ENCODE results near the gene GNG8. TPM values are rescaled to one million over a fixed set of nuclear protein-coding genes. Genes with fewer than 3 reads are reported as not detected.
A peak's percentile ranks its signal among the peaks of the same experiment; 100 is the strongest.

Gene GNG8
- total RNA-seq, 1 experiment from 2014 or later, result not detected

DNA sequence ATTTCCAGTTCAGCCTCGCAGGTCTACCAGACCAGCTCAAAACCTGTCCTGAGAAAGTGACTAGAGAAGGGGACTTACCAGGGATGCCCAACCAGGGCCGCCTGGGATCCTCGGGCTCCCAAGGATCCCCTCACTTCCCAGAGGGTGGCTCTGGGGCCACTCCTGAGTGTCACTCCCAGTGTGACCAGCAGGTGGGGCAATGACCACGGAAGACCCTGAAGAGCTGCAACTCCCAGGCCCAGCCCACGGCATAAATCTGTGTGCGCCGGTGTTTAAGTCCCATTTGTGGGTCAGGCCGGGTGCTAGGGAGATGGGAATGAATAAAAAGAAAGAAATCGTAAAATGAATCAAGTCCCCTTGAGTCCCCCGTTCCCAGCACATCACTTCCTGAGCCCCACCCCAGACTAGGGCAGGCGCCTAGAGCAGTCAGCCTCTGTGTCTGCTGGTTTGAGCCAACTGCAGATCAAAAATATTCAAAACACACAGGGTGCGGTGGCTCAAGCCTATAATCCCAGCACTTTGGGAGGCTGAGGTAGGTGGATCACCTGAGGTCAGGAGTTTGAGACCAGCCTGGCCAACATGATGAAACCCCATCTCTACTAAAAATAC is 21.8 kb downstream of the GNG8 start:
- H3K4me2 ChIP-seq (ENCODE audit: low read length), result peak overlapping the region; percentile 50
- intact Hi-C loops (cut with micrococcal nuclease), result loop anchor here (1.0 to 10.0 kb wide), 2 partner anchors 48 to 111 kb away; no protein-coding TSS in a partner anchor
- DNase-seq (ENCODE audit: low read depth, low spot score) (peak; percentile 63), ATAC-seq (peak; percentile 91)
- H3K79me2 ChIP-seq (ENCODE audit: insufficient read depth, low read length), result no peaks in the 10 kb centered on the region
- no peak overlapping the region for H3K9ac ChIP-seq (ENCODE audit: low read length)
- no TSS peak for BruUV-seq (replicated peaks)
- TF ChIP-seq POLR2AphosphoS5 (IDR thresholded peaks at IDR 0.05; ENCODE audit: low read depth, low read length) (no peak), ZFX (IDR thresholded peaks at IDR 0.05) (no peak), SIN3A (IDR thresholded peaks at IDR 0.05; ENCODE audit: low read depth) (no peak), CBX3 (IDR thresholded peaks at IDR 0.05; ENCODE audit: low read depth) (no peak), FOSL1 (IDR thresholded peaks at IDR 0.05; ENCODE audit: low read depth) (no peak), CEBPB (IDR thresholded peaks at IDR 0.05; ENCODE audit: low read depth) (no peak), JUND (IDR thresholded peaks at IDR 0.05) (no peak), RAD21 (IDR thresholded peaks at IDR 0.05; ENCODE audit: low read depth) (peak; percentile 87), ZNF274 (IDR thresholded peaks at IDR 0.05; ENCODE audit: low read depth, low read length) (no peak), SP1 (IDR thresholded peaks at IDR 0.05; ENCODE audit: low read depth) (no peak), ELF1 (IDR thresholded peaks at IDR 0.05; ENCODE audit: borderline replicate concordance, low read depth) (no peak), EZH2phosphoT487 (IDR thresholded peaks at IDR 0.05; ENCODE audit: borderline replicate concordance) (no peak), TCF7L2 (IDR thresholded peaks at IDR 0.05; ENCODE audit: borderline replicate concordance, extremely low read depth, insufficient read depth, insufficient read length) (no peak)
- TF ChIP-seq, protein P1, sequence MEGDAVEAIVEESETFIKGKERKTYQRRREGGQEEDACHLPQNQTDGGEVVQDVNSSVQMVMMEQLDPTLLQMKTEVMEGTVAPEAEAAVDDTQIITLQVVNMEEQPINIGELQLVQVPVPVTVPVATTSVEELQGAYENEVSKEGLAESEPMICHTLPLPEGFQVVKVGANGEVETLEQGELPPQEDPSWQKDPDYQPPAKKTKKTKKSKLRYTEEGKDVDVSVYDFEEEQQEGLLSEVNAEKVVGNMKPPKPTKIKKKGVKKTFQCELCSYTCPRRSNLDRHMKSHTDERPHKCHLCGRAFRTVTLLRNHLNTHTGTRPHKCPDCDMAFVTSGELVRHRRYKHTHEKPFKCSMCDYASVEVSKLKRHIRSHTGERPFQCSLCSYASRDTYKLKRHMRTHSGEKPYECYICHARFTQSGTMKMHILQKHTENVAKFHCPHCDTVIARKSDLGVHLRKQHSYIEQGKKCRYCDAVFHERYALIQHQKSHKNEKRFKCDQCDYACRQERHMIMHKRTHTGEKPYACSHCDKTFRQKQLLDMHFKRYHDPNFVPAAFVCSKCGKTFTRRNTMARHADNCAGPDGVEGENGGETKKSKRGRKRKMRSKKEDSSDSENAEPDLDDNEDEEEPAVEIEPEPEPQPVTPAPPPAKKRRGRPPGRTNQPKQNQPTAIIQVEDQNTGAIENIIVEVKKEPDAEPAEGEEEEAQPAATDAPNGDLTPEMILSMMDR (IDR thresholded peaks at IDR 0.05 in 2 of 3, conservative IDR thresholded peaks at IDR 0.05 in 1 of 3; ENCODE audit: borderline replicate concordance in 1 of 3, insufficient read depth in 1 of 3, low read depth in 2 of 3, low read length in 2 of 3), result peak; percentile 86 to 90 (median 87)
- TF ChIP-seq, protein P2, sequence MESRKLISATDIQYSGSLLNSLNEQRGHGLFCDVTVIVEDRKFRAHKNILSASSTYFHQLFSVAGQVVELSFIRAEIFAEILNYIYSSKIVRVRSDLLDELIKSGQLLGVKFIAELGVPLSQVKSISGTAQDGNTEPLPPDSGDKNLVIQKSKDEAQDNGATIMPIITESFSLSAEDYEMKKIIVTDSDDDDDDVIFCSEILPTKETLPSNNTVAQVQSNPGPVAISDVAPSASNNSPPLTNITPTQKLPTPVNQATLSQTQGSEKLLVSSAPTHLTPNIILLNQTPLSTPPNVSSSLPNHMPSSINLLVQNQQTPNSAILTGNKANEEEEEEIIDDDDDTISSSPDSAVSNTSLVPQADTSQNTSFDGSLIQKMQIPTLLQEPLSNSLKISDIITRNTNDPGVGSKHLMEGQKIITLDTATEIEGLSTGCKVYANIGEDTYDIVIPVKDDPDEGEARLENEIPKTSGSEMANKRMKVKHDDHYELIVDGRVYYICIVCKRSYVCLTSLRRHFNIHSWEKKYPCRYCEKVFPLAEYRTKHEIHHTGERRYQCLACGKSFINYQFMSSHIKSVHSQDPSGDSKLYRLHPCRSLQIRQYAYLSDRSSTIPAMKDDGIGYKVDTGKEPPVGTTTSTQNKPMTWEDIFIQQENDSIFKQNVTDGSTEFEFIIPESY (IDR thresholded peaks at IDR 0.05; ENCODE audit: extremely low read depth, insufficient replicate concordance, low read length), result no peak
- TF ChIP-seq, protein P3, sequence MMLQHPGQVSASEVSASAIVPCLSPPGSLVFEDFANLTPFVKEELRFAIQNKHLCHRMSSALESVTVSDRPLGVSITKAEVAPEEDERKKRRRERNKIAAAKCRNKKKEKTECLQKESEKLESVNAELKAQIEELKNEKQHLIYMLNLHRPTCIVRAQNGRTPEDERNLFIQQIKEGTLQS (IDR thresholded peaks at IDR 0.05), result no peak
- no peak overlapping the region for H3K27ac ChIP-seq (ENCODE audit: low read depth, low read length)
- CTCF ChIA-PET, result interaction anchor here (0.6 to 7.7 kb wide), 19 partner anchors 9 to 597 kb away, joined by 3 to 217 read pairs (median 4); partner anchors contain the start of genes CALM3, DACT3 and PTGIR
- no peaks in the 10 kb centered on the region for H3K9me2 ChIP-seq (ENCODE audit: insufficient read depth)
- no peaks in the 10 kb centered on the region for H3K9me3 ChIP-seq (ENCODE audit: control insufficient read depth in 1 of 2, insufficient read depth in 1 of 2, low read depth in 1 of 2, low read length in 2 of 2)
- H3K4me1 ChIP-seq (ENCODE audit: control insufficient read depth in 1 of 2, insufficient read depth in 2 of 2, low read length in 2 of 2), result peaks cover 0 to 22% of the 10 kb centered on the region in 2 experiments; a peak in 3 of 4 replicates
- RAD21 ChIA-PET (ENCODE audit: low non-redundant PET in 1 of 2, low total read pairs in 2 of 2, uncharacterized antibody in 2 of 2, unreplicated experiment in 2 of 2), result interaction anchor here (0.6 to 2.4 kb wide), 3 partner anchors 47 to 79 kb away, joined by 4 to 14 read pairs (median 8); partner anchors contain the start of gene DACT3 (in 1 of the 2)
- peaks cover 3% of the 10 kb centered on the region in 2 experiments; a peak in 1 of 4 replicates for H3K36me3 ChIP-seq (ENCODE audit: control insufficient read depth in 1 of 2, insufficient read depth in 2 of 2, low read length in 2 of 2)
- peak overlapping the region; percentile 58 for H2AFZ ChIP-seq (ENCODE audit: low read depth, low read length, poor library complexity, severe bottlenecking)
- H3K4me3 ChIP-seq (replicated peaks in 1 of 2; ENCODE audit: low read depth in 1 of 2, low read length in 2 of 2), result no peak overlapping the region
- POLR2A ChIA-PET, result interaction anchor here (1.8 to 1.9 kb wide), 2 partner anchors 14 to 47 kb away, joined by 7 to 9 read pairs; partner anchors contain the start of genes CALM3 and DACT3
- no peaks in the 10 kb centered on the region for H4K20me1 ChIP-seq (ENCODE audit: insufficient read depth)
- H3K27me3 ChIP-seq (ENCODE audit: insufficient read depth, low read length), result no peaks in the 10 kb centered on the region

Measured in HCT116 (cell line).